HepG2 (cell line): ENCODE data around the gene CXADR. TPM values are rescaled to one million over a fixed set of nuclear protein-coding genes. Genes with fewer than 3 reads are reported as not detected.

ENCODE experiments used
- ARID4A ChIP-seq: sonication (generic); formaldehyde crosslinking; IDR thresholded peaks from 2 replicates; pipeline ENCODE4 v1.5.0; 2020; ENCODE audit warnings: mild to moderate bottlenecking, missing genetic modification reagents, borderline replicate concordance
- HNRNPH1 ChIP-seq: fragments of 200-400 bp; formaldehyde crosslinking; optimal IDR thresholded peaks from 2 replicates; pipeline ENCODE3; 2017; ENCODE audit warnings: mild to moderate bottlenecking, low read depth, low read length
- KMT2A ChIP-seq: sonication (generic); formaldehyde crosslinking; IDR thresholded peaks from 2 replicates; pipeline ENCODE4 v1.4.0; 2020; ENCODE audit warnings: missing genetic modification reagents
- NFE2L2 ChIP-seq: fragments of 150-350 bp; IDR thresholded peaks from 2 replicates; pipeline ENCODE4 v1.6.1; 2014; ENCODE audit warnings: low read length
- NR3C1 ChIP-seq: sonication (generic); formaldehyde crosslinking; IDR thresholded peaks from 2 replicates; pipeline ENCODE4 v1.4.0; 2020; ENCODE audit warnings: missing genetic modification reagents
- SMARCC2 ChIP-seq: fragments of 450-650 bp; IDR thresholded peaks from 2 replicates; pipeline ENCODE4 v1.6.1; 2017; ENCODE audit warnings: antibody characterized with exemption, mild to moderate bottlenecking
- ZNF124 ChIP-seq: sonication (generic); formaldehyde crosslinking; IDR thresholded peaks from 2 replicates; pipeline ENCODE4 v1.4.0; 2020; ENCODE audit warnings: missing genetic modification reagents
- ZNF383 ChIP-seq: sonication (generic); formaldehyde crosslinking; IDR thresholded peaks from 2 replicates; pipeline ENCODE4 v1.4.0; 2020; ENCODE audit warnings: missing genetic modification reagents, mild to moderate bottlenecking, borderline replicate concordance
- ZNF460 ChIP-seq: sonication (generic); formaldehyde crosslinking; IDR thresholded peaks from 2 replicates; pipeline ENCODE4 v1.5.1; 2020; ENCODE audit warnings: missing genetic modification reagents, mild to moderate bottlenecking, borderline replicate concordance
- ZNF547 ChIP-seq: sonication (generic); formaldehyde crosslinking; IDR thresholded peaks from 2 replicates; pipeline ENCODE4 v1.5.1; 2020; ENCODE audit warnings: mild to moderate bottlenecking, missing genetic modification reagents
- ZNF724P ChIP-seq: sonication (generic); formaldehyde crosslinking; IDR thresholded peaks from 2 replicates; pipeline ENCODE4 v1.8.0; 2022; ENCODE audit warnings: missing genetic modification reagents, borderline replicate concordance
- ZSCAN20 ChIP-seq: sonication (generic); formaldehyde crosslinking; IDR thresholded peaks from 2 replicates; pipeline ENCODE4 v1.4.0; 2020; ENCODE audit warnings: missing genetic modification reagents, mild to moderate bottlenecking, borderline replicate concordance
- polyA plus RNA-seq, 8 experiments: library from polyadenylated mRNA; depleted of rRNA in 3 of 8; stranded (reverse) in 7 of 8; unstranded in 1 of 8; fragments of >200 nt; fragmentation: Illumina TruSeq in 4 of 8; extraction: Trizol in 4 of 8; gene quantifications; 2 replicates each; pipeline versions ENCODE4 v1.2.1 to v1.2.3, GENCODE V29; 2011 to 2016; ENCODE audit warnings: low read depth in 4 of 8, missing spikeins in 1 of 8, mixed read lengths in 1 of 8; ENCODE audit not compliant: insufficient read depth in 1 of 8
- total RNA-seq, 5 experiments: library from RNA; depleted of rRNA; stranded (reverse); fragments of >200 nt; fragmentation: Illumina TruSeq; extraction: Trizol; gene quantifications; 2 replicates each; pipeline ENCODE4 v1.2.3, GENCODE V29; 2016; ENCODE audit warnings: low read depth in 1 of 5
- TF ChIP-seq, protein P1 (sequence below): sonication (generic); formaldehyde crosslinking; IDR thresholded peaks from 2 replicates; pipeline ENCODE4 v1.4.0; 2020; ENCODE audit warnings: mild to moderate bottlenecking, missing genetic modification reagents, borderline replicate concordance

The CXADR gene
- total and polyA plus RNA-seq, 2 of the 13 experiments (the other 11 are each of a cell fraction or from before 2014, with no cell fraction given): 86.8 to 110 TPM

DNA sequence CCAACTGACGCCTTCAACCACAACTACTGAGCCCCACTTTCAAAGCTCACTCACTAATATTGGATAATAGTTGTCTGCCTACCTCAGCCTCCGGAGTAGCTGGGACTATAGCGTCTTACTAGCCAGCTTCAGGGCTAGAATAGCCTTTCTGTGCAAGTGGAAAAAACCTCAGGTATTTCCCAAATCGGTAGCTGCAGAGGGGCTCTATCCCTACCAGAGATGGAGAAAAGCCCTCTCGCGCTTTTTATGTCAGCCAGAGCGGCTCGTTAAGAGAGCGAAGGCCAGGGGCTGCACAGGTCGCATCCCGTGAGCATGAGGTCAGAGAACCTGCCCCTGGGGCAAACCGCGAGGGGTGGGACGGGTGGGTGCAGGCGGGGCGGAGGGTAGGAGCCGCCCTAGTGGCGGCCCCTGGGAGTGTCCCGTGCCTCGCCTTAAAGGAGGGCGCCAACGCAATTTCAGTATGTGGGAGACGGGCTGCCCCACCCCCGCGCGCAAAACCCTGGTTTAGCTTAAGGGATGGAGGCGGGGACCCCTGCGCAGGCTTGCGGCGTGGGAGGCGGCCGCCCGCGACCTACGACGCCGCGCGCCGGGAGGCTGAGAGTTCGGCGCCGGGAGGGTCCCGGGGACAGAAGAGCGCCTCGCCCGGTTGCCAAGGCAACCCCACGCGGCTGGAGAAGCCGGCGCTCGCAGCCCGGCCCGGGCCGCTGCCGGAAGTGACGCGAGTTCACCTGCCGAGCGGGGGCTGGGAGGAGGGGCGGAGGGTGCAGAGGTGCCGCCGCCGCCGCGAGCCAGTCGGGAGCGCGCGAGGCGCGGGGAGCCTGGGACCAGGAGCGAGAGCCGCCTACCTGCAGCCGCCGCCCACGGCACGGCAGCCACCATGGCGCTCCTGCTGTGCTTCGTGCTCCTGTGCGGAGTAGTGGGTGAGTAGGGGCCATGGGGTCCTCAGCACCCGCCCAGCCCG lies at the start of gene CXADR (continued):
- TF ChIP-seq ZNF547: peak; percentile 65
- no peak for TF ChIP-seq ZSCAN20
- TF ChIP-seq ZNF724P (CRISPR knock-in tag): 0 out of 2 replicates have a peak, but pooled peaks have one; percentile 76
- peak; percentile 16; the same call in 1 of the 2 replicates for TF ChIP-seq ZNF124
- TF ChIP-seq KMT2A (CRISPR knock-in tag): no peak
- TF ChIP-seq ZNF383 (CRISPR knock-in tag): no peak
- TF ChIP-seq, protein P1, sequence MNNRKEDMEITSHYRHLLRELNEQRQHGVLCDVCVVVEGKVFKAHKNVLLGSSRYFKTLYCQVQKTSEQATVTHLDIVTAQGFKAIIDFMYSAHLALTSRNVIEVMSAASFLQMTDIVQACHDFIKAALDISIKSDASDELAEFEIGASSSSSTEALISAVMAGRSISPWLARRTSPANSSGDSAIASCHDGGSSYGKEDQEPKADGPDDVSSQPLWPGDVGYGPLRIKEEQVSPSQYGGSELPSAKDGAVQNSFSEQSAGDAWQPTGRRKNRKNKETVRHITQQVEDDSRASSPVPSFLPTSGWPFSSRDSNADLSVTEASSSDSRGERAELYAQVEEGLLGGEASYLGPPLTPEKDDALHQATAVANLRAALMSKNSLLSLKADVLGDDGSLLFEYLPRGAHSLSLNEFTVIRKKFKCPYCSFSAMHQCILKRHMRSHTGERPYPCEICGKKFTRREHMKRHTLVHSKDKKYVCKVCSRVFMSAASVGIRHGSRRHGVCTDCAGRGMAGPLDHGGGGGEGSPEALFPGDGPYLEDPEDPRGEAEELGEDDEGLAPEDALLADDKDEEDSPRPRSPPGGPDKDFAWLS (CRISPR knock-in tag): peak; percentile 30; the same call in 1 of the 2 replicates
- TF ChIP-seq NFE2L2: no peak
- no peak for TF ChIP-seq NR3C1
- peak; percentile 95 for TF ChIP-seq ARID4A
- TF ChIP-seq SMARCC2: no peak
- peak; percentile 96 for TF ChIP-seq ZNF460 (CRISPR knock-in tag)
- TF ChIP-seq HNRNPH1: peak; percentile 40
- TF ChIP-seq, all 625 proteins: peak for 272
